HG03095 (cell line): ENCODE results near the gene NT5DC1.
"Not testable (repeated sequence)": the region's sequence is repeated elsewhere in the genome, so short reads cannot be mapped to it uniquely, and the experiment has no call there.

Experiments used
- ATAC-seq: cut with Tn5 transposase; IDR thresholded peaks from one replicate; pipeline ENCODE4 v1.9.1; 2021; ENCODE audit warnings: moderate library complexity; ENCODE audit not compliant: unreplicated experiment

Gene NT5DC1

DNA sequence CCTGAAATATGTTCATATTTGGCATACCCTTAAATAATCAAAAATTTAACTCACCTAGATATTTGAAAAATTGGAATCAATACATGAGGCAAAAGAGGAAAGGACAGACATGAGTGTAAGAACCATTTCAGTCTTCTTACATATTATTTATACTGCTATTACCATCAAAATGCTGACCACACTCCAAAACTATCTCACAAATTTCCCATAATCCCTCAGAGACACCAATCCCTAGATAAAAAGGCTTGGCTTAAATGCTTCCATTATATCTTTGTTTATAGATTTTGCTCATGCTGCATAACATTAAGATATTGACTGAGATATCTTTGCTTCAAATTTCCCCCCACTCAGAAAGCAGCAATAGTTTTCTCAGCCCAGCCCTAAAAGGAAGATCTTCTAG lies 11.7 kb upstream of the NT5DC1 start:
- no peak for ATAC-seq

DNA sequence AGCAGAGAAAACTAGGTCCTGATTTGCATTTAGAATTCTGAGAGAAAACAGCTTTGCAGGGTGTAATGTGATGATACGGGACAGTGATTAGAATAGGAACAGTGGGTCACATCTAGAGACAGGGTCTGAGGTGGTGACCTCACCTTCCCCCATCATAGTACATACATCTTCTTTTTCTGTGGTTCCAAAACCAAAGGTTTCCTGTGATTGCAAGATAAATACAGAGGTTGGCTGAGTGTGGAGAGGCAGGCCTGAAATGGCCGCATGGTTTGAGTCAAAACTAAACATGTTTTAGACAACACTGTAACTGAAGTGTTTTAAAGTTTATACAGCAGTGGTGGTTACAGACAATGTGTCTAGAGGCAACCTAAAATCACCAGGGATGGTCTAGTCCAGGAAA lies 10.4 kb upstream of the NT5DC1 start:
- peak; percentile 53 for ATAC-seq

DNA sequence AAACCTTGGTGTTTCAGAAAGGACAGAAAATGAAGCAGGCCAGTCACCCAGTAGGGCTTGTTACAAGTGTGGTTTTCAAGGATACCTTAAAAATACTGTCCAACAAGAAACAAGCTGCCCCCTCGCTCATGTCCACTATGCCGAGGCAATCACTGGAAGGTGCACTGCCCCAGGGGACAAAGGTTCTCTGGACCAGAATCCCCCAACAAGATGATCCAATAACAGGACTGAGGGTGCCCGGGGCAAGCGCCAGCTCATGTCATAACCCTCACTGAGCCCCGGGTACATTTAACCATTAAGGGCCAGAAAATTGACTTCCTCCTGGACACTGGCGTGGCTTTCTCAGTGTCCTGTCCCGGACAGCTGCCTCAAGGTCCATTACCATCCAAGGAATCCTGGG lies 6.6 kb upstream of the NT5DC1 start:
- no peak for ATAC-seq

DNA sequence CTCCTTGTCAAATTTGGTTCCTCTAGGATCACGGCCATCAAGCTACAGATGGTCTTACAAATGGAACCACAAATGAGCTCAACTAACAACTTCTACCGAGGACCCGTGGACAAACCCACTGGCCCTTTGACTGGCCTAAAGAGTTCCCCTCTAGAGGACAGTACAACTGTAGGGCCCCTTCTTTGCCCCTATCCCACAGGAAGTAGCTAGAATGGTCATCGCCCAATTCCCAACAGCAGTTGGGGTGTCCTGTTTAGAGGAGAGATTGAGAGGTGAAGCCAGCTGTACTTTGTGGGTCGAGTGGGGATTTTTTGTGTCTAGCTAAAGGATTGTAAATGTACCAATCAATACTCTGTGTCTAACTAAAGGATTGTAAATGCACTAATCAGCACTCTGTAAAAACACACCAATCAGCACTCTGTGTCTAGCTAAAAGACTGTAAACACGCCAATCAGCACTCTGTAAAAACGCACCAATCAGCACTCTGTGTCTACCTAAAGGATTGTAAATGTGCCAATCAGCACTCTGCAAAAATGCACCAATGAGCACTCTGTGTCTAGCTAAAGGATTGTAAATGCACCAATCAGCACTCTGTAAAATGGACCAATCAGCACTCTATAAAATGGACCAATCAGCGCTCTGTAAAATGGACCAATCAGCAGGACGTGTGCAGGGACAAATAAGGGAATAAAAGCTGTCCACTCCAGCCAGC lies 4.4 kb upstream of the NT5DC1 start:
- not testable (repeated sequence) for ATAC-seq

DNA sequence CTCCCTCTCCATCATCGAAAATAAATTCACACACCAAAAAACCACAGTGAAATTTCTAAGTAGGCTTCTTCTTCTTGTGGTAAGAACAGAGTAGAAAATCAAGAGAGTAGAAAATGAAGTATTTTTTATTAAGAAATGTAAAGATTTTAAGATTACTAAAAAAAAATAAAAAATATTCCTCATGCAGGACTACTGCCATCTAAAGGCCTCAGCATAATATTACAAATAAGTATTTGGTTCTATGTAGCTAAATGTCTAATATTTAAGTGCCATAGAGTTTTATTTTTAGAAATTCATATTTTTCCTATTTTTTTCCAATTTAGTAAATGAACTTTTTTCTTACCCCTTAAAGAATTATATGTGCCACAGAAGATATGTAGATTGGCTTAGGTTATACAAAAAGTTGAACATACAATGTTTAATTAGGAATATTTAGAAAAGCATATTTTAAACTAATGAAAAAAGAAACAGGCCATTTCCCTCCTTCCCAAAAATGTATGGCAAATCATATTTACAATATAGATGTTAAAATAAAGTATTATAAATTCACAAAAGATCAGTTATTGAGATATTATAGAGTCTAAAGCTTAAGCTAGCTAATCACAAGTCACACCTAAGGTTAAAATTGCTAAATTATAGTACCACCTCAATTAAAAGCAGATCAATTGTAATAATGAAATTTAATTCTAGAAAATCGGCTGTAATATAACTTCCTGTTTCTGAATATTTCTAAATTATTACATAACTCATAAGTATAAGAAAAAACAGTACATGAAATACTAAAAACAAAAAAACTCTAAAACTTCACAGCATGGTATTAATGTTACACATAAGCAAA lies 3.5 kb upstream of the NT5DC1 start:
- ATAC-seq = no peak

DNA sequence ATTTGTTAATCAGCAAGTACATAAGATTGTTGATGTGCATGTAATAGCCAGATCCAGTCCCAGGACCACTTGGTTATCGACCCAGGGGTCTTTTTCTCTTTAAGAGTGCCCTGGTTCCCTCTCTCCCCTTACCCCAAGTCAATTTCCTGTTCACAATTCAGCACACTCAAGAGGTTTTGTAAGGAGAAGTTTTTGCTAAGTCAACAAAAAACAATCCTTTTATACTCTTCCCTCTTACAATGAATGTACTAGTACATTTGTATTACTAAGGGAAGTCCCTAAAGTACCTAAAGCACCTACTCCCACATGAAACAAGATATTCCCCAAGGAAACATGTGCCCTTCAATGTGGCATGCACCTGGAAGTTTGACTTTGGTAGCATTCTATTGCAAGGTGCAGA lies 1.6 kb upstream of the NT5DC1 start:
- no peak for ATAC-seq

DNA sequence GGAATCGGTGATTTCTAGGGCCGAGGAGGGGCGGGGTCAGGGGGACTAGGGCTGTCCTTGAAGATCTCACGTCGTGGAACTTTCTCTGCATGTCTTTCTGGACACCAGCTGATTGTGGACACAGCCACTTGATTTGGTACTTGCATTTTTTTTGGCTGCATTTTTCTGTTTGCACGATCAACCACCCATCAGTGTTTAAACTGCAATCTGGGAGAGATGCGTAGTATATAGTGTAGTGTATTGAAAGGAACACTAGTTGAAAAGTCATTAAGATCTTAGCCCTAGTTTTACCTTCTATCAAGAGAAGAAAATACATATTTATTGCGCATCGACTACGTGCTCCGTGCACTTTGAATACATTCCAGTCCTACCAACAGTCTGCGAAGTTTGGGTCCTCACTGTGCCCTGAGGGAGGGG lies 657 bp downstream of the NT5DC1 start:
- ATAC-seq = no peak

DNA sequence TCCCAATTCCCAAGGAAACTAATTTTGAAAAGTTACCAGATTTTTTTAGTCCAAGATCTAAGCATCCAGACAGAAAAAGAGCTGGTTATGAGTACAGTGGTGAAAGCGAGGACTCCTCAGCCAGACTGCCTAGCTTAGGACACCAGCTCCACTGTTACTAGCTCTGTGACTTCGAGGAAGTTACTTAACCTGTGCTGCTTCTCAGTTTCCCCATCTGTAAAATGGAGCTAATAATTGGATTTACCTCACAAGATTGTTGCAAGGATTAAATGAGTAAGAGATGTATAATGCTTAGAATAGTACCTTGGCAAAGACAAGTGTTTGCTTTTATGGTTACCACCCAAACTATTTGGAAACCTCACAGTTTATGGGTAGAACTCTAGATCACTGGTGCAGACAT lies 1.1 kb downstream of the NT5DC1 start:
- no peak for ATAC-seq

DNA sequence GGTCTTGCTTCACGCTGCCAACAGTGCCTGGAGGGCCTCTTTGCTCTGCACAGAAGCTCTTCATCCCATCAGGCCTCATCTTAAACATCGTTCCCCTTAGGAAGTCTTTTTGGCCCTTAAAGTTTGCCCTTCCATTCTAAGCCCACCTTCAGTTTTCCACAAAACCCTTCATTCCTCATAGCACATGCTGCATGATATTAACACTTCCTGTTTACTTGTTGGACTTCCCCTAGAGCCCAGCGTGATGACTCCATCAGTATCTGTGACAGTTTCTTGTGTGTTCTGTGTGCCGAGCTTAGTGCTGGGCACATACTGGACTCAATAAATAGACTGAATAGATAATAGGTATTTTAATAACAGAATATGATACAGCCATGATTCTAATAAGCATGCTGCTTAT lies 2.2 kb downstream of the NT5DC1 start:
- no peak for ATAC-seq

DNA sequence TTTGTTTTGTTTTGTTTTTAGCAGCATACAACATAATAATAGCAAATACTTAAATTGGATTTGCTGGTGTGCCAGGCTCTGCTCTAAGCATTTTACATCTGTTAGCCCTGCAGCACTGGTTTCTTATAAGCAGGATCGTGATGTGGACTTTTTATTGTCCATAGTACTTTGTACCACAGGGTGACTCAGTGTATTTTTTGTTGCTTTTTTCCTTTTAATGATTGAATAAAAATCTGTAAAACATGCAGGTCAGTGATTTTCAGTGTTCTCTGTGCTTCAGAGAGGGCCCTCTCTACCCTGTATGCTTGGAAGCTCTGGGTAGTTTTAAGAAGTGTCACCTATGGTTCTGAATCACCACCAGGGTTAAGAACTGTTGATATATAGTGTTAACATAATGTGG lies 4.0 kb downstream of the NT5DC1 start:
- ATAC-seq = no peak

DNA sequence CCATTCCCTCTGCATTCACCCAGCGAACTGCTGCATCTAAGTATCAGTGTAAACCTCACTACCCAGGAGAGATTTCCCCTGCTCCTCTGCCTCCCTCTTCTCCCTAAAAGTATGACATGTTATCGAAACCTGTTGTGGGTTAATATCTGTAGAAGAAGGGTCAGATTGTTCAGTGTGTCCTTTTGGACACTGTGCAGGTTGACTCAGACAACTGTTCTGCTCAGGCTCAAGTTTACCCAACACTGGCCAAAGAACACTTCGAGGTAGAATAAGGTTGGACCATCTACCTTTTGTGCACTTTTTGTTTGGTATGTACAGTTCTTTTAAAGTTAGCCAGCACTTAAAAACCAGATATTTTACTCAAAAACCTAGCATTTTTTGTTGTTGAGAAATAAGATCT lies 4.6 kb downstream of the NT5DC1 start:
- ATAC-seq = no peak

DNA sequence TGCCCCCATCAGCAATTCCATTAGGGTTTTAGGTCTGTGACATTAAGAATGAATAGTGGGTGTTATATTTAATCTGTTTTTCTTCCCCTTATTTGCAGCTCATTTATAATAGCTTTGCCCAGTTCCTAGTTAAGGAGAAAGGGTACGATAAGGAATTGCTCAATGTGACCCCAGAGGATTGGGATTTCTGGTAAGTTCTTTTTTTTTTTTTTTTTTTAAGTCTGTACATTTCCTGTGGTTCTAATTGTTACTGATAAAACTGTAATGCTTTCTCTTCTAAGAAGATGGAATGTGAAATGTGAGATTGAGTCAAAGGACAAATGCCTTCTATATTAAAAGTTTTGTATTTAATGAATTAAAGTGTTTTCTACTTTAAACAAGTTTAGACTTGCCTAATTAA lies 5.5 kb downstream of the NT5DC1 start:
- no peak for ATAC-seq

DNA sequence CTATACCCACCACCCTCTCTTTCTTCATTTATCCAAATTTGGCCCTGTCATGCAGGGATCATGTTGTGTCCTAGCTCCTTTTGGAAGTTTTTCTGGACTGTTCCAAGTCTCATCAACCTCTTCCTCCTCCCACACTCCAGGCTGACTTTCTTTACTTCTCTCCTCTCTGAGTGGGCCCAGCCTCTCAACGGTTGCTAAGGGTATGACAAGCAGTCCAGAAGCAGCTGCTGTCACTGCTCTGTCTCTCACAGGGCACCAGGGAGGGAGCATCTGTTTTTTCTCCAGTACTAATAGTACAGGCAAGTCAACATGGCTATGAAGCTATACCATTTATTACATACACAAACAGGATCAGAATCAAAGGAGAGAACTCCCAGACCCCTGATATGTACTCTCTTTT lies 8.2 kb downstream of the NT5DC1 start:
- ATAC-seq = no peak

DNA sequence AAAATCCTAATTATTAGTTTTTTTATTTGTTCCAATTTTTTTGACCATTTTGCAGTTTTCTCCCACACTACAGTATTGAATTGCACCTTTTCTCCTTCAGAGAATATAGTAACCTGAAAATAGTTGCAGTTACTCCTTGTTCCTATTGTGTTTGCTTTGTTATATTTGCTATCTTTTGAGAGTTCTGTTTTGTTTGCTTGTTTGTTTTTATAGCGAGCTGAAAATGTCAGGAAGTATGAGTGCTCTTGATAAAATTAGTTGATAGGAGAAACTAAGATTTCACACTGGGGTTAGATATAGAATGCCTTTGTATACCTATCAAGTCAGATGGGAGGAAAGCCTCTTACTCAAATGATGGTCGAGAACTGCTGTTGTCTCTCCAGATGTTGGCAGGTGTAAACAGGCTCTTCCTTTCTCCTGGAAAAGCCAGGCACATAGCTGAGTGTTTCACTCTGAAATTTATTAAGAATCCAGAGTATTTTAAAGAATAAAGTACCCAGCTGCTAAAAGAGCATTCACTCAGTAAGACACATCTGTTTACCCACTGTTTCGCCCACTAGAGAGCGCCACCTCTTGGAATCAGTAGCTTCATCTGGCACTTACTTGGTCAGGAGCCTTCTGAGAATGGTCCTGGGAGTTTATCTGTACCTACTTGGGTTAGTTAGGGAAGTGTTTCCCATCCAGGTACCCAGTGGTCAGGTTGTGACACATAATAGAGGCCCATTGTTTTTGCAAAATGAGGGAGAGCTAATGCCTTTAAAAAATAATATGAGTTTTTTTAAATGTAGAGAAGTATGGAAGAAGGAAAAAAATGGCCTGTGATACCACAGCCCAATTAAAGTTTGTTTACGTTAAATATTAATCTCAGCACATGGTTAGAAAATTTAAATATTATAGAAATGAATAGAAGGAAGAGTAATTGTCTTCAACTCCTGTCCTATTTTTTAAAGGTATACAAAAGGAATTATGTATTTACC lies 11.2 kb downstream of the NT5DC1 start:
- no peak for ATAC-seq

DNA sequence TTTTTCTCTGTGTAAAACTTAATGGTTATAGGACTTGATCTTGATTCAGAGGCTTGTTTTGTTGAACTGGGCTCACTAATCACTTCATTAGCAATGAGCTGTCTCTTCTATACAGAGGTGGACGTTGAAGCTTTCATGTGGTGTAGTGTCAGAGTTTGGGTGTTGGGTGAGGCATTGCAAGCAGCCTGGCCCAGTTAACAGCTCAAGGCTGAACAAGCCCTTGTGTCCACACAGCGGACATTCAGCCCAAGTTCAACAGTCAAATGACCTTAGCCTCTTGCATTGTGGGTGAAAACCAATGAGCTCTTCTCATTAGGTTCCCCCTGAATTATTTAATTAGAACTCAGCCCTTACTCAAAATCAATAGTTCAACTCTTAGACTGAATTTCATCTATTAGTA lies 12.7 kb downstream of the NT5DC1 start:
- no peak for ATAC-seq

DNA sequence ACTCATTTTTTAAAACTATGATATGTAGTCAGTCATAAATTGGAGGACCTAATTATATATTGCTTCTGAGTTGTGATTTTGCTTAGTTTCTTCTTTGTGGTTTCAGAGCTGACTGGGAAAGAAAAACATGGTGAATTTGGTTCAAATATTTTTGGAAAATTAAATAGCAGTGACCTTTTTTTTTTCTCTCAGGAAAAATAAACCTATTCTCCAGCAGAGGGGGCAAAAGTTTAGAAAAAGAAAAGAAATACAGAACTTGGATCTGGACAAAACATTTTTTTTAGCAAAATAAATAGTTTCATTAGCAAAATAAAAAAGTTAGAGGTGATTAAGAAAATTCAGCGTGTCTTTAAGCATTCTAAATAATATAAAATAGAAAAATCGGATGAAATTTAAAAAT lies 15.1 kb downstream of the NT5DC1 start:
- no peak for ATAC-seq

DNA sequence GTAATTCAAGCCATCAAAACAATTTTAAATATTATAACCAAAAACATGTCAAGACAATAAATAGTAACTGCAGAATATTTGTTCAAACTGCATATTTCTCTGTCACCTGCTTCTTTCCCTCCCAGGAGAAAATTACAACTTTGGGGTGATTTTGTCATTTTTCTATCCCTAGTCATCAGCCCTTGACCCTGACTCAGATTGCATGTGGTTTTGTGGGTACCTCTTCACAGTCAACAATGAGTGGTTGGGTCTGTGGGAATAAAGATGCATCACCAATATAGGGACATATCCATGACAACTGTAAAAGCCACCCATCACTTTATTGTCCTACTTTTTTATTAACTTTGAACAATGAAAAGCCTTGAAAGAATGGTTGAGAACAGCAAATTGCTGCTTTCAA lies 18.0 kb downstream of the NT5DC1 start:
- no peak for ATAC-seq

DNA sequence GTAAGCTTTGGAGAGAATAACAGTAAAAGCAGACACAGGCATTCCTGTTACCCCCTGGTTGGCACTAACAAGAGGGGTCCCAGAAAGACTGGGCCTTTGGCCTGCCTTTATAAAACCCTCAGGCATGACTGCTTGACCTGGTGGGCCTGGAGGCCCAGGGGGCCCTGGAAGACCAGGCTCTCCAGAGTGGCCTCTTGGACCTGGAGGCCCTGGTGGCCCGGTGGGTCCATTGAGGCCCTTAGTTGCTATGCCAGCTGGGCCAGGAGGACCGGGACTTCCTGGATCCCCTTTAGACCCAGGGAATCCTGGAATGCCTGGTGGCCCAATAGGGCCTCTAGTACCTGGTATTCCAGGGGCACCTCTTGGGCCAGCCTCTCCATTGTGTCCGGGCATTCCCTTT lies 19.8 kb downstream of the NT5DC1 start:
- no peak for ATAC-seq

DNA sequence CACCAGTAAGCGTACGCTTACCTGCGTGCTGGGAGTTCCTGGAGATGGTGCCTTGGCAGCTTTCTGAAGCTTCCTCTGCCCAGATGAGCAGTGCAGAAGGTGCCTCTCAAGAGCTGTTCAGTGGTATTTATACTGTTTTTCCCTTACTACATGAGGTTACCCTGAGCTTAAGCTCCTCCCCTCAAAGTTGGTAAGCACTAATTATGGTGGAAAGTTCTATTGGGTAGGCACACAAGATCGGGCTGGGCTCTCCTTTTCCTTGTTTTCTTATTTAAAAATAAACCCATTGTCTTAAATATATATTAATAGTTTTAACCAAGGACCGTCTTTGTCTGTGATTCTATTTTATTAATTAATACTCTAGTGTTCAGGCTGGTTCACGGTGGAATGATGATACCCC lies 25.4 kb downstream of the NT5DC1 start, which contains the start of gene COL10A1:
TSS of gene COL10A1 (minus strand) at position 101 of the 400 bp plus-strand sequence. CDS start 640 bp downstream, outside the sequence.
- ATAC-seq = no peak

DNA sequence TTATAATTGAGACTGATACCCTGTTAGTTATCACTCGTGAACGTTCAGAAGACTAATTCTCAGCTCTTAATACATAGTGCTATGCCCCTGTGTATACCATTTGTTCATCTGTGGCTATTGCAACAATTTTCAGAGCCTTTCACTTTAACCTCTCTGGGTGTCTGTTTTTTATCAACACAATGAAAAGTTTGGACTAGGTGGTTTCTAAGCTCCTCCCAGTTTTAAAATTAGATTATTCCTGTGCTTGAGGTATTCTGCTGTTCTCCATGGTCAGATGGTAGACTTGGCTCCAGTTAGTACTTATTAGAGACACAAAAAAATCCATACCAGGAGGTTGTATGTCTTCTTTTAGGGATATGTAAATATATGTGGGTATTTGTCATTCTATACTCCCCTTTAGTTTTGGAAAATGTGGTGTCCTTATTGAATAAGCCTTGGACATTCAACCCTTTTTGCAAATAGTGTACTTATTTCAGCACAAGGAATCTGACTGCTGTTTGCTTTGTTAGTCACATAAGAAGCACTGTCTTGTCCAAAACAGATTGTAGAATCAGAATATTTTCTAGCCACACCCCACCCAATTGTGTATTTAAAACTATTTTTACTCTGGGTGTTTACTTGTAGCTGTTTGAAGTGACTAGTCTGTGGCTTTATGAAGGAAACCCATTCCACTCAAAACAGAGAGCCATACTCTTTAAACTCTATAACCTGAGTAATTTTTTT lies 27.3 kb downstream of the NT5DC1 start:
- ATAC-seq = no peak

DNA sequence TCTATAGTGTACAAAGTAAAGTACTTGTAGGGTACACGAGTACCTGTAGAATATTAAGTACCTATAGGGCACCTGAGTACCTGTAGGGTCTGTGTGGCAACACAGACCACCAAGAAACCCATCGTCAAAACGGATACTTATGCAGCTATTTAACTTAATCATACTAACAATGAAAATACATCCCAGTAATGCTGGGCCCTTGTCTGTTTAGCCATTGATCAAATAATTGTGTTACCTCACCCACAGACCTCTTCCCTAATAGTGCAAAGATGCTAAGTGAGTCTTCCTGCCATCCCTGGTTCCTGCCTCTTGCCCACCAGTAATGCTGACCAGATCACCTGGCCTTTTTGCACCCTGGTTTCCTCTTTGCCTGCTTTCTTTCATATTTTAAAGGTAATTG lies 32.8 kb downstream of the NT5DC1 start:
- no peak for ATAC-seq
